ENCODE measurements around the gene ADIG.

The ADIG gene

DNA sequence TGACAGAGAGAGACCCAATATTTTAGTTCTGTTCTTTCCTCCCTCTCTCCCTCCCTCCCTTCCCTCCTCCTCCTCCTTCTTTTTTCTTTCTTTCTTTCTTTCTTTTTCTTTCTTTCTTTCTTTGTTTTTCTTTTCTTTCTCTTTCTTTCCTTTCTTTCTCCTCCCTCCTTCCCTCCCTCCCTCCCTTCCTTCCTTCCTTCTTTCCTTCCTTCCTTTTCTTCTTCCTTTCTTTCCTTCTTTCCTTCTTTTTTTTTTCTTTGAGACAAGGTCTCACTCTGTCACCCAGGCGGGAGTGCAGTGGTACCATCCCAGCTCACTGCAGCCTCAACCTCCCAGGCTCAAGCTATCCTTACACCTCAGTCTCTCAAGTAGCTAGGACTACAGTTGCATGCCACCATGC is 49.0 kb downstream of the ADIG start:
- Histone ChIP-seq H3K36me3 (ENCODE audit: control insufficient read depth, insufficient read depth, low read length) (no peaks in the 10 kb centered on the region), H3K27me3 (ENCODE audit: control insufficient read depth, insufficient read depth, low read length) (no peaks in the 10 kb centered on the region), H3K4me2 (ENCODE audit: low read length) (no peak overlapping the region), H3K9ac (no peak overlapping the region), H3K4me1 (no peaks in the 10 kb centered on the region), H2AFZ (no peak overlapping the region), H3K79me2 (no peaks in the 10 kb centered on the region), H3K4me3 (ENCODE audit: low read depth, low read length) (no peak overlapping the region), H3K9me3 (ENCODE audit: control insufficient read depth, low read length) (no peaks in the 10 kb centered on the region), H3K27ac (no peak overlapping the region)
- TF ChIP-seq, protein P1, sequence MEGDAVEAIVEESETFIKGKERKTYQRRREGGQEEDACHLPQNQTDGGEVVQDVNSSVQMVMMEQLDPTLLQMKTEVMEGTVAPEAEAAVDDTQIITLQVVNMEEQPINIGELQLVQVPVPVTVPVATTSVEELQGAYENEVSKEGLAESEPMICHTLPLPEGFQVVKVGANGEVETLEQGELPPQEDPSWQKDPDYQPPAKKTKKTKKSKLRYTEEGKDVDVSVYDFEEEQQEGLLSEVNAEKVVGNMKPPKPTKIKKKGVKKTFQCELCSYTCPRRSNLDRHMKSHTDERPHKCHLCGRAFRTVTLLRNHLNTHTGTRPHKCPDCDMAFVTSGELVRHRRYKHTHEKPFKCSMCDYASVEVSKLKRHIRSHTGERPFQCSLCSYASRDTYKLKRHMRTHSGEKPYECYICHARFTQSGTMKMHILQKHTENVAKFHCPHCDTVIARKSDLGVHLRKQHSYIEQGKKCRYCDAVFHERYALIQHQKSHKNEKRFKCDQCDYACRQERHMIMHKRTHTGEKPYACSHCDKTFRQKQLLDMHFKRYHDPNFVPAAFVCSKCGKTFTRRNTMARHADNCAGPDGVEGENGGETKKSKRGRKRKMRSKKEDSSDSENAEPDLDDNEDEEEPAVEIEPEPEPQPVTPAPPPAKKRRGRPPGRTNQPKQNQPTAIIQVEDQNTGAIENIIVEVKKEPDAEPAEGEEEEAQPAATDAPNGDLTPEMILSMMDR (IDR thresholded peaks at IDR 0.05) = no peak

DNA sequence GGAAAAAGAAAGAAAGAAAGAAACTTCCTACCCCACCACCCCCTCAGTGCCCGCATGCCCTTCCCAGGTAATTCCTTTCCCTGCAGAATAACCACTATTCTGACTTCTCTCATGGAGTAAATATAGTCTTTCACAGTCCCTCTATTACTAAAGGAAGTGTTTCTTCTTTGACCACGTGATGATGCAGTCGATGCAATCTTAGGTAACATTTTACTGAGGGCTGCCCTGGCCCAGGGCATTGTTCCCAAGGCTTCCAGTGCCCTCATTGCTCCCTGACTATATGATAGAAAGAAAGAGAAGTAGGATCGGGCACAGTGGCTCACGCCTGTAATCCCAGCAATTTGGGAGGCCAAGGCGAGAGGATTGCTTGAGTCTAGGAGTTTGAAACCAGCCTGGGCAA is 49.7 kb downstream of the ADIG start:
- Histone ChIP-seq H3K27ac (no peak overlapping the region), H3K36me3 (ENCODE audit: control insufficient read depth, insufficient read depth, low read length) (no peaks in the 10 kb centered on the region), H2AFZ (no peak overlapping the region), H3K9me3 (ENCODE audit: control insufficient read depth, low read length) (no peaks in the 10 kb centered on the region), H3K9ac (no peak overlapping the region), H3K4me2 (ENCODE audit: low read length) (no peak overlapping the region), H3K4me1 (no peaks in the 10 kb centered on the region), H3K79me2 (no peaks in the 10 kb centered on the region), H3K4me3 (ENCODE audit: low read depth, low read length) (no peak overlapping the region), H3K27me3 (ENCODE audit: control insufficient read depth, insufficient read depth, low read length) (no peaks in the 10 kb centered on the region)
- TF ChIP-seq, protein P1 (IDR thresholded peaks at IDR 0.05) = no peak

DNA sequence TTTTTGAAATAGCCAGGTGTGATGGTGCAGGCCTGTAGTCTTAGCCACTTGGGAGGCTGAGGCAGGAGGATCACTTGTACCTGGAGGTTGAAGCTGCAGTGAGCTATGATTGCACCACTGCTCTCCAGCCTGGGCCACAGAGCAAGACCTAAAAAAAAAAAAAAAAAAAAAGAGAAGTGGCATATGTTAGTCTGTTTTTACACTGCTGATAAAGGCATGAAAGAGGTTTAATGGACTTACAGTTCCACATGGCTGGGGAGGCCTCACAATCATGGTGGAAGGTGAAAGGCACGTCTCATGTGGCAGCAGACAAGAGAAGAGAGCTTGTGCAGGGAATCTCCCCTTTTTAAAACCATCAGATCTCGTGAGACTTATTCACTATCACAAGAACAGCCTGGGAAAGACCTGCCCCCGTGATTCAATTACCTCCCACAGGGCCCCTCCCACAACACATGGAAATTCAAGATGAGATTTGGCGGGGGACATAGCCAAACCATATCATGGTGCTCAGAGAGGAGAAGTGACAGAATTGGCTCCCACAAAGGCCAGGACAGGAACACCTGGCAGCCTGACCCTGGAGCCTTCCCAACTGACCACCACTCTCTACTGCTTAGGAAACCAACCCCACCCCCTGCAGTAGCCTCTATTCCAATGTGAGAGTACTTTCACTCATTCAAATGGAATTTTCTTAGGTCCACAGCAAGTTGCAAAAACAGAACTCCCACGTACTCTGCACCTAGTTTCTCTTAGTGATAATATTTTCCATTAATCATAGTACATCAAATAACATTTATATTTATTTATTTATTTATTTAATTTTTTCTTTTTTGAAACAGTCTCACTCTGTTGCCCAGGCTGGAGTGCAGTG is 50.4 kb downstream of the ADIG start:
- H3K27ac ChIP-seq = no peak overlapping the region
- no peak overlapping the region for H3K4me2 ChIP-seq (ENCODE audit: low read length)
- H3K79me2 ChIP-seq = no peaks in the 10 kb centered on the region
- no peaks in the 10 kb centered on the region for H3K9me3 ChIP-seq (ENCODE audit: control insufficient read depth, low read length)
- H3K4me3 ChIP-seq (ENCODE audit: low read depth, low read length) = no peak overlapping the region
- H2AFZ ChIP-seq = no peak overlapping the region
- H3K27me3 ChIP-seq (ENCODE audit: control insufficient read depth, insufficient read depth, low read length) = no peaks in the 10 kb centered on the region
- H3K36me3 ChIP-seq (ENCODE audit: control insufficient read depth, insufficient read depth, low read length) = no peaks in the 10 kb centered on the region
- no peak overlapping the region for H3K9ac ChIP-seq
- TF ChIP-seq, protein P1 (IDR thresholded peaks at IDR 0.05) = no peak
- H3K4me1 ChIP-seq = no peaks in the 10 kb centered on the region

DNA sequence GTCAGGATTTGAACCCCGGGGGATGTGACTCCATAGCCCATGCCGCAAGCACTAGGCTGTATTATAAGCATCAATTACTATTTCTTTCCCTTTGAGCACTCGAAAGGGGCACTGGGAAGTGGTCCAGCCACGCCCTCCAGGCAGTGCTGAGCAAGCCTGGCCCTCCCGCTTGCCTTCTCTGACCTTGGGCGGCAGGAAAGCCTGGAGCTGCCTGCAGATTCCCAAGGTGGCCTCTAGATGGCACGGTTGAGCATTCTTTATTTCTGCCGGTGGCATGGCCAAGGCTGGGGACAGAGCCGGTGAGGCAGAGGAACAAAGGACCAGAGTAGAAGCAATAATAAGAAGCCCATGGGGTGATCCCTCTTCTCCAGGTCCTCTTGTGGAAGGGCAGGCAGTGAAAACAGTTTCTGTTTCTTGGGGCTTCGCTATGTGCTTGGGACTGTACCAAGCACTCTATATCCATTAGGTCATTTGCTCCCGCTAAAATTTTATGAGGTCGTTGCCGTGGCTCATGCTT is 52.6 kb downstream of the ADIG start:
- no peaks in the 10 kb centered on the region for H3K36me3 ChIP-seq (ENCODE audit: control insufficient read depth, insufficient read depth, low read length)
- no peaks in the 10 kb centered on the region for H3K27me3 ChIP-seq (ENCODE audit: control insufficient read depth, insufficient read depth, low read length)
- no peak overlapping the region for H3K4me3 ChIP-seq (ENCODE audit: low read depth, low read length)
- H3K9me3 ChIP-seq (ENCODE audit: control insufficient read depth, low read length) = no peaks in the 10 kb centered on the region
- H2AFZ ChIP-seq = no peak overlapping the region
- no peak overlapping the region for H3K9ac ChIP-seq
- H3K79me2 ChIP-seq = no peaks in the 10 kb centered on the region
- no peak overlapping the region for H3K4me2 ChIP-seq (ENCODE audit: low read length)
- H3K27ac ChIP-seq = no peak overlapping the region
- TF ChIP-seq, protein P1 (IDR thresholded peaks at IDR 0.05) = peak; percentile 87
- H3K4me1 ChIP-seq = no peaks in the 10 kb centered on the region

Measured in parathyroid adenoma (tissue), 2 donors.